GM10266 (cell line): ENCODE measurements around the gene EBLN1.

Experiments
- DNase-seq: peaks from one replicate; pipeline ENCODE4 v3.0.0; 2012; ENCODE audit errors: extremely low spot score
- CTCF ChIP-seq: IDR thresholded peaks from 2 replicates; pipeline ENCODE4 v1.5.1; 2012; ENCODE audit warnings: mild to moderate bottlenecking, low read depth; ENCODE audit not compliant: control insufficient read depth, insufficient read depth; ENCODE audit errors: missing control alignments

Gene EBLN1

GRCh38 chr10:22217842-22218241 lies at the start of gene EBLN1:
TSS of gene EBLN1 (minus strand) at chr10:22218015. CDS start at chr10:22209983, 8,032 bp downstream.
- TF ChIP-seq CTCF = no peak
- no peak for DNase-seq

- DNase-seq = no peak
- no peak for TF ChIP-seq CTCF
Measured at GRCh38 chr10:22265839-22266537, 48.2 kb upstream of the EBLN1 start.

- TF ChIP-seq CTCF = no peak
- DNase-seq = no peak
Measured at GRCh38 chr10:22263106-22263505, 45.3 kb upstream of the EBLN1 start.

GRCh38 chr10:22259280-22259679 lies 41.5 kb upstream of the EBLN1 start:
- TF ChIP-seq CTCF = peak; percentile 24
- DNase-seq = peak; percentile 22

- DNase-seq = no peak
- TF ChIP-seq CTCF = no peak
Measured at GRCh38 chr10:22258471-22258870, 40.7 kb upstream of the EBLN1 start.

- DNase-seq = no peak
- TF ChIP-seq CTCF = no peak
Measured at GRCh38 chr10:22253580-22253882, 35.7 kb upstream of the EBLN1 start.

GRCh38 chr10:22252801-22253579 lies 35.2 kb upstream of the EBLN1 start:
- TF ChIP-seq CTCF = no peak
- DNase-seq = peak; percentile 50
